HG02588 (cell line): Measurements from ENCODE around the gene RPUSD4.

Experiments
- ATAC-seq: cut with Tn5 transposase; IDR thresholded peaks from one replicate; pipeline ENCODE4 v1.9.1; 2021; ENCODE audit warnings: mild to moderate bottlenecking, moderate library complexity; ENCODE audit not compliant: unreplicated experiment

RPUSD4 gene

GRCh38 chr11:126159719-126160344, 51.6 kb downstream of the RPUSD4 start:
- no peak for ATAC-seq

- no peak for ATAC-seq
These were observed 53.2 kb downstream of the RPUSD4 start for GRCh38 chr11:126158054-126158791.

- ATAC-seq, result no peak
These were observed 54.0 kb downstream of the RPUSD4 start for GRCh38 chr11:126157326-126158030.

GRCh38 chr11:126156814-126157213, 54.6 kb downstream of the RPUSD4 start:
- ATAC-seq, result no peak

GRCh38 chr11:126155402-126156187, 55.9 kb downstream of the RPUSD4 start:
- no peak for ATAC-seq

GRCh38 chr11:126154691-126155090, 56.8 kb downstream of the RPUSD4 start:
- ATAC-seq, result no peak

GRCh38 chr11:126153972-126154371, 57.5 kb downstream of the RPUSD4 start:
- ATAC-seq, result no peak

- ATAC-seq, result no peak
These were observed 58.4 kb downstream of the RPUSD4 start for GRCh38 chr11:126153006-126153405.

GRCh38 chr11:126152586-126152985, 58.9 kb downstream of the RPUSD4 start:
- ATAC-seq, result no peak

- no peak for ATAC-seq
These were observed 59.3 kb downstream of the RPUSD4 start for GRCh38 chr11:126152152-126152551.
